Astrocyte of the cerebellum (primary cell): ENCODE data around the gene SFXN4.
A peak's percentile ranks its signal among the peaks of the same experiment; 100 is the strongest.
"Not testable (repeated sequence)": the region's sequence is repeated elsewhere in the genome, so short reads cannot be mapped to it uniquely, and the experiment has no call there.

Source experiments
- DNase-seq: peaks from one replicate; pipeline ENCODE4 v3.0.0-alpha.2; 2011; ENCODE audit warnings: low read depth
- H3K4me3 ChIP-seq: 2 replicates; pipeline ENCODE4 v1.5.1; 2011; ENCODE audit warnings: mild to moderate bottlenecking, low read depth, low read length, moderate library complexity
- in situ Hi-C: cut with HindIII; loops from 2 replicates; pipeline ENCODE4 v1.10.0; 2017; ENCODE audit warnings: low sequenced_read_pairs
- TF ChIP-seq, protein P1 (sequence below): IDR thresholded peaks from 2 replicates; pipeline ENCODE4 v1.5.1; 2012; ENCODE audit warnings: low read length, low read depth, moderate library complexity, mild to moderate bottlenecking; ENCODE audit errors: missing control alignments

Gene SFXN4

DNA sequence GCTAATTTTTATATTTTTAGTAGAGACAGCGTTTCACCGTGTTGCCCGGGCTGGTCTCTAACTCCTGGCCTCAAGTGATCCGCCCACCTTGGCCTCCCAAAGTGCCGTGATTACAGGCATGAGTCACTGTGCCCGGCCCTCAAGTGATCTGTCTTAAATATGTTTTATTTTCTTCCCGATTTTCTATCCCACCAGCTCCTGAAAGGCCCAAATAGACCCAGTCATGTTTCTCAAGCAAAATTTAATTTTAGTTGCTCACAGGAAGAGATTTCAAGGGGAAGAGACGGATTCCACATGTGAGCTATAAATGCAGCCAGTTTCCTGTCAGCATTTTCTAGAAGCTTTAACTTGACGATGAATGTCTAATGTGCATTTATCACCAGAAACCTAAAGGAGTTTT is 49.6 kb downstream of the SFXN4 start:
- TF ChIP-seq, protein P1, sequence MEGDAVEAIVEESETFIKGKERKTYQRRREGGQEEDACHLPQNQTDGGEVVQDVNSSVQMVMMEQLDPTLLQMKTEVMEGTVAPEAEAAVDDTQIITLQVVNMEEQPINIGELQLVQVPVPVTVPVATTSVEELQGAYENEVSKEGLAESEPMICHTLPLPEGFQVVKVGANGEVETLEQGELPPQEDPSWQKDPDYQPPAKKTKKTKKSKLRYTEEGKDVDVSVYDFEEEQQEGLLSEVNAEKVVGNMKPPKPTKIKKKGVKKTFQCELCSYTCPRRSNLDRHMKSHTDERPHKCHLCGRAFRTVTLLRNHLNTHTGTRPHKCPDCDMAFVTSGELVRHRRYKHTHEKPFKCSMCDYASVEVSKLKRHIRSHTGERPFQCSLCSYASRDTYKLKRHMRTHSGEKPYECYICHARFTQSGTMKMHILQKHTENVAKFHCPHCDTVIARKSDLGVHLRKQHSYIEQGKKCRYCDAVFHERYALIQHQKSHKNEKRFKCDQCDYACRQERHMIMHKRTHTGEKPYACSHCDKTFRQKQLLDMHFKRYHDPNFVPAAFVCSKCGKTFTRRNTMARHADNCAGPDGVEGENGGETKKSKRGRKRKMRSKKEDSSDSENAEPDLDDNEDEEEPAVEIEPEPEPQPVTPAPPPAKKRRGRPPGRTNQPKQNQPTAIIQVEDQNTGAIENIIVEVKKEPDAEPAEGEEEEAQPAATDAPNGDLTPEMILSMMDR: no peak
- no peak for DNase-seq
- in situ Hi-C loops: no loop called here
- no peak overlapping the region for H3K4me3 ChIP-seq

DNA sequence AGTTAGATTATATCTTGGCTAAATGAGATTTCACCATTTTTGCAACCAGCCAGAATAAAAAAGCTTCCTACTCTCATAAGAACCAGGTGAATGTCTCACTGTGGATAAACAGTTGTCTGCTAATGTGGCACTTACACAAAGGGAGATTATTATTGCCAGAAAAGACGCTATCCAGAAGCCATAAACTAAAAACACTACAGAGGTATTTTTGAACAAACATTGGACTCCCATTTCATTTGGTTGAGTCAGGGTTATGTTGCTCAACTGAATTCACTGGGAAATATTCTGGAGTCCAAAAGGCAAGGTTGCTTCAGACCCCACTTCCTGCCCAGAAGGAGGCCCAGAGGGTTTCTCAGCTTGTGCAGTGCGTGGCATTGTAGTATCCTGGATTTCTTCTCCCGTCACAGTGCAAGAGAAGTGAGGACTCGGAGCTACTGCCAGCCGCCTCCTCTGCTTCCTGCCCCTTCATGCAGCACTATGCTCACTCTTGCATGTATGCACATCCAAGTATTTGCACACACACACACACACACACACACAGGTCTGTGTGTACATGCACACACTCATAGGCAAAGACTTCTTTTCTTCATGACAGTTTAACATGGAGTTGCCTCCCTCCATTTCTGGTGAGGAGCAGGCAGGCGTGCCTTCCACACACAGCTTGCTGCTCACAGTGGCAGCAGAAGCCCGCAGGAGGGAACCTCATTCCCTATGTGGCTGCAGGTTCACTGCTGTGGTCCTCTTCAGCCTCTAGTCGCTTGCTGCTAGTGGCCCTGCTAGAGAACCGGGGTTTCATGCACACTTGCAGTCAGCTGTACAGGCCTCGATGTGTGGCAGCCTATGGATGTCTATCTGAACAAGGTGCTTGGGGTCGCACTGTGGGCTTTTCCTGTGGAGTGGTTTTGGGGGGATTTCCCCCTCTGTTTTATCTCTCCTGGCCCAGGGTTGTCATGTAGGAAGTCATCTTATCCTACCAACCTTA is 51.5 kb downstream of the SFXN4 start:
- DNase-seq: no peak
- no peak overlapping the region for H3K4me3 ChIP-seq
- TF ChIP-seq, protein P1: no peak
- in situ Hi-C loops: no loop called here

DNA sequence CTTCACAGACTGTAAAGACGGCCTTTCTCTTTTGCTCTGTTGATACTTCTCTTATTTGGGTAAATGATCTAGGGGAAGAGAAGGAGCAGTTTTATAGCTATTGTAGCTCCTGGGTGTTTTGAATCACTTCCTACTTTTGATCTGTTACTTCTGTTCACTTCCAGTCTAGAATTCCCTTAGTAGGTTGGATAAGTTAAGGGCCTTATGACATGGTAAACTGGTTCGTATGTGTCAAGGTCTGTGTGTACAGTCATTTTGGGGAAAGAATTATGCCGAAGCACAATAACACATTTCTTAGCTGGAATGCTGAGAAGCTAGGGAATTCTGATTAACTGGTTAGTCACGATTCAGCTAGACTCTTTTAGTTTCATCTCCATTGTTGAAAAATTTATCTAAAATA is 53.5 kb downstream of the SFXN4 start:
- no peak for DNase-seq
- in situ Hi-C loops: no loop called here
- TF ChIP-seq, protein P1: no peak
- H3K4me3 ChIP-seq: no peak overlapping the region

DNA sequence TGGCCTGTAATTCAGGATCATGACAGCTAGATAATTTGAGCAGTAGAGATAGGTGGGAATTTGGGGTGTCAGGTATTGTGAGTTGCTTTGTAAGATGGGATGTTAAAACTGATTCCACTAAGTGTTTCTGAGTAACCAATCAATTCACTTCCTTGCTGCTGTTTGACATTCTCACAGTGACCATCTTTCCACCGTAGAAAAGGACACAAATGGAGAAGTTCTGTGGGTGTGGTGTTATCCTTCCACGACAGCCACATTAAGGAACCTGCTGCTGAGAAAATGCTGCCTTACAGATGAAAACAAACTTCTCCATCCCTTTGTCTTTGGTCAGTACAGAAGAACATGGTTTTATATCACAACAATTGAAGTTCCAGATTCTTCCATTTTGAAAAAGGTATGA is 57.7 kb downstream of the SFXN4 start:
- H3K4me3 ChIP-seq, DNase-seq, in situ Hi-C loops: not testable (repeated sequence)

DNA sequence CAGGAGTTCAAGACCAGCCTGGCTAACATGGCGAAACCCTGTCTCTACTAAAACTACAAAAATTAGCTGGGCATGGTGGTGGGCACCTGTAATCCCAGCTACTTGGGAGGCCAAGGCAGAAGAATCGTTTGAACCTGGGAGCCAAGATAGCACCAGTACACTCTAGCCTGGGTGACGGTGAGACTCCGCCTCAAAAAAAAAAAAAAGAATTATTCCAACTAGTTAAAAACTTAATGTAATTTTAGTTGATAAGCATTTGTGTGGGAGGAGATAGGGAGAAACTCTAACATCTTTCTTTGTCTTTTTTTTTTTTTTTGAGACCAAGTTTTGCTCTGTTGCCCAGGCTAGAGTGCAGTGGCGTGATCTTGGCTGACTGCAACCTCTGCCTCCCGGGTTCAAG is 58.4 kb downstream of the SFXN4 start:
- DNase-seq, H3K4me3 ChIP-seq, in situ Hi-C loops: not testable (repeated sequence)

DNA sequence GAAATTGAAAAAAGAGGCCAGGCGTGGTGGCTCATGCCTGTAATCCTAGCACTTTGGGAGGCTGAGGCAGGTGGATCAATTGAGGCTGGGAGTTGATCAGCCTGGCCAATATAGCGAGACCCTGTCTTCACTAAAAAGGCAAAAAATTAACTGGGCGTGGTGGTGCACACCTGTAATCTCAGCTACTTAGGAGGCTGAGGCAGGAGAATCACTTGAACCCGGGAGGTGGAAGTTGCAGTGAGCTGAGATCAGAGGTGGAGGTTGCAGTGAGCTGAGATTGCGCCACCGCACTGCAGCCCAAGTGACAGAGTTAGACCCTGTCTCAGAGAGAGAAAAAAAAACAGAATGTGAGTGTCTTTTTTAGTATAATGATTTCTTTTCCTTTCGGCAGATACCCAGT is 59.6 kb downstream of the SFXN4 start:
- in situ Hi-C loops, H3K4me3 ChIP-seq: not testable (repeated sequence)

DNA sequence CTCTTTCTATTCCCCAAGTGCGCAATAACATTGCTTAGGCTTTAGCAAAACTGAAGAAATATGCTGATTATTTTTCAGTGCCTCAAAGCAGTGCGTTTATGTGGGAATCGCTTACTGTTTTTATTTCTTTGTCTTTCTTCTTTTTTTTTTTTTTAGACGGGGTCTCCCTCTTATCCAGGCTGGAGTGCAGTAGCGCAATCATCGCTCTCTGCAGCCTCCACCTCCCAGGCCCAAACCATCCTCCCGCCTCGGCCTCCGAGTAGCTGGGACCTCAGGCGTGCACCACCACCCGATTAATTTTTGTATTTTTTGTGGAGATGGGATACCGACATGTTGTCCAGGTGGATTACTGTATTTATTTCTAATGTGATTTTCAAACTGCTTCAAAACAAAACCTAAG is 60.4 kb downstream of the SFXN4 start:
- in situ Hi-C loops: no loop called here
- TF ChIP-seq, protein P1: no peak
- no peak for DNase-seq
- H3K4me3 ChIP-seq: peak overlapping the region; percentile 71

More for the DNA sequence above, 59.6 kb downstream of the SFXN4 start:
- not testable (repeated sequence) for DNase-seq

DNA sequence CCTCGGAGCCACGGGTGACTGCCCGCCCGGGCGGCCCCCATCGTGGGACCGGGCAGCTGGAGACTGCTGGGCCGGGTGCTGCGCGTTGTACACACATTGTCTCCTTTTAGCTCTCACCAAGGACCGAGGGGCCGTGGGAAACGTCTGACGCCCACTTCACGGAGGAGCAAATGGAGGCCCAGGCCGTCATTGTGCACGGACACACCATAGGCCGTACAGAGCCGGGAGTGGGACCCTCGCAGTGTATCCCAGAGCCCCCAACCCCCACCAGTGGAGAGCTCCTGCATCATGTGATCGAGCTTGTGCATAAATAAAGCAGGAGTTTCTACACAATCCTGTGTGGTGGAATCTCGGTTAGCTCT is 60.9 kb downstream of the SFXN4 start:
- in situ Hi-C loops: no loop called here
- peak overlapping the region; percentile 71 for H3K4me3 ChIP-seq
- TF ChIP-seq, protein P1: no peak
- no peak for DNase-seq
